H1 (cell line): ENCODE data around the gene LACTB. TPM values are rescaled to one million over a fixed set of nuclear protein-coding genes. Genes with fewer than 3 reads are reported as not detected.
A peak's percentile ranks its signal among the peaks of the same experiment; 100 is the strongest.
"Not testable (repeated sequence)": the region's sequence is repeated elsewhere in the genome, so short reads cannot be mapped to it uniquely, and the experiment has no call there.

Experiments used
- CTCF ChIA-PET: fragments of 300-600 bp; sonication (Branson Sonifier 250); formaldehyde crosslinking; loops from one replicate; lab custom pipeline; 2021; ENCODE audit not compliant: partially characterized antibody; lab: Charles Lee
- POLR2A ChIA-PET: fragments of 300-600 bp; sonication (Branson Sonifier 250); formaldehyde crosslinking; loops from one replicate; lab custom pipeline; 2021; ENCODE audit warnings: inconsistent platforms; ENCODE audit not compliant: partially characterized antibody; lab: Charles Lee
- DNase-seq, 2 experiments: peaks; one replicate each; pipeline versions ENCODE4 v3.0.0 to v3.0.0-alpha.2; 2010 to 2022; ENCODE audit warnings: low spot score in 2 of 2, low read depth in 1 of 2, mixed read lengths in 1 of 2
- FAIRE-seq: peaks from 2 replicates; lab custom pipeline; 2011; peaks lifted over from hg19 to GRCh38; lab: Jason Lieb, UNC
- H2AFZ ChIP-seq: 2 replicates; pipeline ENCODE4 v1.8.1; 2012; ENCODE audit warnings: low read length, inconsistent platforms
- H2AK5ac ChIP-seq: 2 replicates; pipeline ENCODE4 v1.6.1; 2013; ENCODE audit warnings: low read depth, low read length
- H2BK120ac ChIP-seq: replicated peaks from 2 replicates; pipeline ENCODE3; 2013; ENCODE audit warnings: low read depth, low read length, inconsistent platforms
- H2BK12ac ChIP-seq: 2 replicates; pipeline ENCODE4 v1.6.1; 2013; ENCODE audit warnings: low read depth, low read length
- H2BK15ac ChIP-seq: 2 replicates; pipeline ENCODE4 v1.6.1; 2013; ENCODE audit warnings: low read length
- H2BK20ac ChIP-seq: 2 replicates; pipeline ENCODE4 v1.6.1; 2013; ENCODE audit warnings: low read length
- H2BK5ac ChIP-seq: 2 replicates; pipeline ENCODE4 v1.6.1; 2013; ENCODE audit warnings: low read depth, low read length
- H3K14ac ChIP-seq: 2 replicates; pipeline ENCODE4 v1.6.1; 2013; ENCODE audit warnings: inconsistent platforms; ENCODE audit not compliant: insufficient read length
- H3K18ac ChIP-seq: 2 replicates; pipeline ENCODE4 v1.6.1; 2013; ENCODE audit warnings: low read length; ENCODE audit errors: extremely low read depth
- H3K23ac ChIP-seq: 2 replicates; pipeline ENCODE4 v1.6.1; 2013; ENCODE audit warnings: inconsistent platforms; ENCODE audit not compliant: insufficient read length
- H3K23me2 ChIP-seq: 2 replicates; pipeline ENCODE4 v1.6.1; 2013; ENCODE audit warnings: low read depth, low read length
- H3K27ac ChIP-seq: 2 replicates; pipeline ENCODE4 v1.6.1; 2011; ENCODE audit warnings: low read depth, low read length, inconsistent platforms
- H3K27me3 ChIP-seq, 4 experiments: replicated peaks in 1 of 4; 1 replicate in 1 of 4; 2 replicates in 3 of 4; pipeline versions ENCODE4 v1.6.1 to v1.8.1; 2011 to 2013; ENCODE audit warnings: low read length in 3 of 4, mild to moderate bottlenecking in 3 of 4, inconsistent platforms in 2 of 4, mixed read lengths in 2 of 4, moderate library complexity in 1 of 4; ENCODE audit not compliant: control insufficient read depth in 3 of 4, insufficient read depth in 3 of 4; ENCODE audit errors: extremely low read depth in 1 of 4
- H3K36me3 ChIP-seq, 4 experiments: 2 replicates each; pipeline versions ENCODE4 v1.6.1 to v1.8.1; 2011 to 2013; ENCODE audit warnings: mild to moderate bottlenecking in 4 of 4, low read length in 3 of 4, moderate library complexity in 2 of 4, control low read depth in 1 of 4, inconsistent platforms in 1 of 4; ENCODE audit not compliant: insufficient read depth in 4 of 4, control insufficient read depth in 2 of 4
- H3K4ac ChIP-seq: replicated peaks from 2 replicates; pipeline ENCODE3; 2013; ENCODE audit warnings: low read length, low read depth, mixed read lengths, inconsistent platforms; ENCODE audit not compliant: insufficient read length
- H3K4me1 ChIP-seq, 4 experiments: replicated peaks in 1 of 4; 1 replicate in 1 of 4; 2 replicates in 3 of 4; pipeline versions ENCODE4 v1.6.1 to v1.8.1; 2011 to 2013; ENCODE audit warnings: low read length in 3 of 4, inconsistent platforms in 2 of 4, mixed read lengths in 1 of 4; ENCODE audit not compliant: insufficient read depth in 4 of 4, control insufficient read depth in 3 of 4
- H3K4me2 ChIP-seq, 2 experiments: 2 replicates each; pipeline versions ENCODE4 v1.6.1 to v1.8.1; 2011 to 2013; ENCODE audit warnings: low read depth in 2 of 2, low read length in 2 of 2, control low read depth in 1 of 2, inconsistent platforms in 1 of 2, mild to moderate bottlenecking in 1 of 2; ENCODE audit not compliant: insufficient read depth in 1 of 2
- H3K4me3 ChIP-seq, 4 experiments: fragments of 200-600, 300-600 bp in 1 of 4; sonication (generic), shearing (Covaris generic), sonication (Bioruptor Twin) in 1 of 4; 2 replicates each; pipeline versions ENCODE4 v1.5.1 to v1.8.1; 2011 to 2016; ENCODE audit warnings: low read length in 4 of 4, low read depth in 3 of 4, control low read depth in 2 of 4, inconsistent platforms in 2 of 4, mild to moderate bottlenecking in 2 of 4, mixed read lengths in 1 of 4, moderate library complexity in 1 of 4; ENCODE audit not compliant: insufficient read depth in 2 of 4; ENCODE audit errors: extremely low read depth in 1 of 4
- H3K56ac ChIP-seq: replicated peaks from 2 replicates; pipeline ENCODE3; 2013; ENCODE audit warnings: low read depth, mild to moderate bottlenecking, mixed read lengths, low read length, inconsistent platforms; ENCODE audit not compliant: insufficient read length
- H3K79me1 ChIP-seq: 2 replicates; pipeline ENCODE4 v1.6.1; 2013; ENCODE audit warnings: low read depth, low read length, control low read depth
- H3K79me2 ChIP-seq, 2 experiments: 2 replicates each; pipeline versions ENCODE4 v1.6.1 to v1.8.1; 2012 to 2013; ENCODE audit warnings: low read length in 2 of 2, mild to moderate bottlenecking in 2 of 2, inconsistent platforms in 1 of 2; ENCODE audit not compliant: insufficient read depth in 2 of 2, control insufficient read depth in 1 of 2
- H3K9ac ChIP-seq, 4 experiments: replicated peaks in 1 of 4; 1 replicate in 1 of 4; 2 replicates in 3 of 4; pipeline versions ENCODE4 v1.6.1 to v1.8.1; 2011 to 2013; ENCODE audit warnings: low read depth in 3 of 4, low read length in 3 of 4, control low read depth in 2 of 4, mild to moderate bottlenecking in 2 of 4, moderate library complexity in 2 of 4, inconsistent platforms in 1 of 4; ENCODE audit errors: extremely low read depth in 1 of 4
- H3K9me3 ChIP-seq, 2 experiments: 2 replicates each; pipeline versions ENCODE4 v1.6.1 to v1.8.1; 2012 to 2013; ENCODE audit warnings: mild to moderate bottlenecking in 2 of 2, moderate library complexity in 2 of 2, control low read depth in 1 of 2, inconsistent platforms in 1 of 2, low read depth in 1 of 2, low read length in 1 of 2, mixed read lengths in 1 of 2; ENCODE audit not compliant: insufficient read depth in 2 of 2
- H4K20me1 ChIP-seq, 2 experiments: replicated peaks in 1 of 2; 2 replicates each; pipeline versions ENCODE3 to v1.8.1; 2011 to 2013; ENCODE audit warnings: inconsistent platforms in 2 of 2, low read length in 2 of 2, mild to moderate bottlenecking in 1 of 2; ENCODE audit not compliant: insufficient read depth in 2 of 2, control insufficient read depth in 1 of 2
- H4K5ac ChIP-seq: 2 replicates; pipeline ENCODE4 v1.6.1; 2013; ENCODE audit warnings: low read length, low read depth, mixed read lengths, inconsistent platforms; ENCODE audit not compliant: insufficient read length
- H4K8ac ChIP-seq: 2 replicates; pipeline ENCODE4 v1.8.0; 2013; ENCODE audit warnings: mild to moderate bottlenecking, moderate library complexity, low read length, inconsistent platforms; ENCODE audit not compliant: insufficient read depth; ENCODE audit errors: extremely low read depth
- H4K91ac ChIP-seq: replicated peaks from 2 replicates; pipeline ENCODE3; 2013; ENCODE audit warnings: low read length, mixed read lengths, inconsistent platforms; ENCODE audit not compliant: insufficient read length
- WGBS, 2 experiments: shearing (Covaris generic) in 1 of 2; methylation state at CpG; one replicate each; pipeline versions ENCODE4 v1.1.6 to v1.1.7; 2013 to 2015; ENCODE audit warnings: low lambda C conversion rate in 2 of 2, mixed read lengths in 2 of 2, inconsistent platforms in 1 of 2, low coverage in 1 of 2, missing lambda C conversion rate in 1 of 2; ENCODE audit not compliant: insufficient replicate concordance in 2 of 2, insufficient coverage in 1 of 2, insufficient read length in 1 of 2; ENCODE audit errors: extremely low coverage in 1 of 2, missing lambda C conversion rate in 1 of 2; 5-methylcytosine and 5-hydroxymethylcytosine counted together
- polyA plus RNA-seq, 7 experiments: library from polyadenylated mRNA; depleted of rRNA in 3 of 7; stranded (reverse) in 5 of 7; unstranded in 2 of 7; fragments of >200 nt in 5 of 7; fragments of 200-250 nt in 2 of 7; gene quantifications; 1 replicate in 5 of 7; 2 replicates in 1 of 7; 4 replicates in 1 of 7; pipeline versions ENCODE4 v1.2.1 to v1.2.3, GENCODE V29; 2011 to 2013; ENCODE audit warnings: missing spikeins in 2 of 7, mixed read lengths in 2 of 7
- total RNA-seq: library from RNA; stranded (reverse); fragmentation: NEBNext Ultra II Directional; extraction: Animal tissue kit (Norgen Biotek cat#: 25700); gene quantifications from 2 replicates; pipeline ENCODE4 v1.2.1, GENCODE V29; 2021

The LACTB gene
- total and polyA plus RNA-seq, 2 of the 8 experiments (the other 6 are each of a cell fraction or from before 2014, with no cell fraction given): 5.8 to 14.9 TPM

- H3K79me1 ChIP-seq, H4K5ac ChIP-seq, FAIRE-seq, H3K79me2 ChIP-seq, H3K9me3 ChIP-seq, H2AFZ ChIP-seq, H3K14ac ChIP-seq, H3K4ac ChIP-seq, H3K4me2 ChIP-seq, H2BK15ac ChIP-seq, H3K4me1 ChIP-seq, H4K20me1 ChIP-seq, H3K56ac ChIP-seq, H3K23me2 ChIP-seq, H4K8ac ChIP-seq, H3K18ac ChIP-seq, H2BK120ac ChIP-seq, H2BK12ac ChIP-seq, H2AK5ac ChIP-seq, H3K27me3 ChIP-seq, H3K4me3 ChIP-seq, H3K23ac ChIP-seq, H4K91ac ChIP-seq, H3K36me3 ChIP-seq, H2BK5ac ChIP-seq, H2BK20ac ChIP-seq, H3K27ac ChIP-seq, H3K9ac ChIP-seq: not testable (repeated sequence)
- CTCF ChIA-PET: interaction anchor here (0.6 to 1.4 kb wide), 3 partner anchors 10 to 332 kb away, joined by 3 to 6 read pairs (median 3); no protein-coding TSS in a partner anchor
- WGBS, 2 experiments: 84% methylated on average over 8 of the region's 8 CpGs; no CpG with 5 or more reads in 1 of the 2 experiments
- peak in 1 of 2 experiments; percentile 38 for DNase-seq
- POLR2A ChIA-PET: interaction anchor here (0.9 kb wide), 1 partner anchor 32 kb away, joined by 3 read pairs; no protein-coding TSS in a partner anchor
Observed at GRCh38 chr15:63105354-63105753, 16.3 kb upstream of the LACTB start.
